GM12892 (cell line): ENCODE results near the gene TCTN2.

ENCODE experiments used
- POLR2A ChIP-seq: IDR thresholded peaks from 2 replicates; pipeline ENCODE4 v1.6.1; 2011; ENCODE audit warnings: low read depth, low read length, control low read depth
- POLR2AphosphoS5 ChIP-seq: IDR thresholded peaks from 2 replicates; pipeline ENCODE4 v1.6.1; 2011; ENCODE audit warnings: low read depth, low read length, control low read depth

DNA sequence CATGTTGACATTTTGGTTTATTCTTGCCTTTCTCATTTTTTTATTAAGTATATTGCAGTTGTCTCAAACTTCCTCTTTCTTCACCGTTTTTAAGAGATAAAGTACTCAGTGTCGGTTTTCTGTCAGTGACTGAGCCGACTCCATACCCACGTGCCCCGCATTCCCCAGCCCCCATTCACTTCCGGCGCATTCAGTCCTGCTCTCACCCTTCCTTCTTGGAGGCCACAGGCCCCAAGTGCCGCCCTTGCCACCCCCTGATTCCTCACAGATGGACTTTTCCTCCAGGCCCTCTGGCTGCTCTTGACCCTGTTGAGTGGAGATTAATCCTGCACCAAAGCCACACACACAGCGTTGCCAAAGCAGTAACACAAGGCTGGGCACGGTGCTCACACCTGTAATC is 72.1 kb downstream of the TCTN2 start:
- no peak for TF ChIP-seq POLR2AphosphoS5
- no peak for TF ChIP-seq POLR2A
